ENCODE data around the gene ZCCHC10. TPM values are rescaled to one million over a fixed set of nuclear protein-coding genes. Genes with fewer than 3 reads are reported as not detected.
"Not testable (repeated sequence)": the region's sequence is repeated elsewhere in the genome, so short reads cannot be mapped to it uniquely, and the experiment has no call there.

ZCCHC10 gene
- total RNA-seq, 1 donor from 2014 or later, result 22.1 TPM

DNA sequence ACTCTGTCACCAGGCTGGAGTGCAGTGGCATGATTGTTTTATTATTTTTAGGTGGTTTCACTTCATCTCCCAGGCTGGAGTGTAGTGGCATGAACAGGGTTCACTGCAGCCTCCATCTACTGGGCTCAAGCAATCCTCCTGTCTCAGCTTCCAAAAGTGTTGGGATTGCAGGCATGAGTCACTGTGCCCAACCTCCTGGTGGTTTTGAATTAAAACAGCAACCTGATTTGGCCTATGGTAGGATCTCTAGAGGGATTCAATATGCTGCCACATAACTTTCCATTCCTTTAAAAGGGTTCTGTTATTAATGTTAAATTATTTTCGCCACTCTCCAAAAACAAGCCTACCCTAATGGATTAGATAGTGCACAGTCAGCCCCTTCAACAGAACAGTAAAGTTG, 15.6 kb upstream of the ZCCHC10 start:
- no peak for DNase-seq (ENCODE audit: low spot score)

DNA sequence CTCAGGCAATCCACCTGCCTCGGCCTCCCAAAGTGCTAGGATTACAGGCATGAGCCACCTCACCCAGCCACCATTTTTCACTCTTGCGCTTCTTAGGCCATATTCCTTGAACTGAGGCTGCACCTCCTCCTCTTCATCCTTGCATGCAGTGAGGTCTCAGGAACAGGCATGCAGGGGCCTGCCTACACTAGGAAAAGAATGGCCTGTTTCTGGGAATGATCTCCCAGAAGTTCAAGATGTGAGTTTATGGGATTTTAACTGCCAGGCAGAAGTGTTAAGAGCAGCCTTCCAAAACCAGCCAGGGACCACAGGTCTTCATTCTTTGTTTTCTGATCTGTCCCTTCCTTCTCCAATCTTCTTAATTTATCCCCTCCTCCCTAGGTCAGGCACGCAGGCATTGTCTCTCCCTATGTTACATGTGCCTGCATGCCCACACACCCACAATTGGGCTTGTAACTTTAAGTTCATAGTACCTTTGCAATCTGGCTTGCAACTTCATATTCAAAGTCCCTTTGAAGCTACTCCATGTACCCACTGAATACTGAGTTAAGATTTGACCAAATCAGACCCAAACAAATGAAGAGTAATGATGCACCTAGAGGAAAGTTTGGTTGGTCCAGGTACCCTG, 14.9 kb upstream of the ZCCHC10 start:
- no peak for DNase-seq (ENCODE audit: low spot score)

DNA sequence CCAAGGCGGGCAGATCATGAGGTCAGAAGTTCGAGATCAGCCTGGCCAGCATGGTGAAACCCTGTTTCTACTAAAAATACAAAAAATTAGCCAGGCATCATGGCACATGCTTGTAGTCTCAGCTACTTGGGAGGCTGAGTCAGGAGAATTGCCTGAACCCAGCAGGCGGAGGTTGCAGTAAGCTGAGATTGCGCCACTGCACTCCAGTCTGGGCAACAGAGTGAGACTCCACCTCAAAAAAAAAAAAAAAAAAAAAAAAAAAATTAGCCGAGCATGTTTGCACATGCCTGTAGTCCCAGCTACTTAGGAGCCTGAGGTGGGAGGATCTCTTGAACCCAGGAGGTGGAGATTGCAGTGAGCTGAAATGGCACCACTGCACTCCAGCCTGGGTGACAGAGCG, 10.3 kb upstream of the ZCCHC10 start:
- DNase-seq (ENCODE audit: low spot score), result not testable (repeated sequence)

DNA sequence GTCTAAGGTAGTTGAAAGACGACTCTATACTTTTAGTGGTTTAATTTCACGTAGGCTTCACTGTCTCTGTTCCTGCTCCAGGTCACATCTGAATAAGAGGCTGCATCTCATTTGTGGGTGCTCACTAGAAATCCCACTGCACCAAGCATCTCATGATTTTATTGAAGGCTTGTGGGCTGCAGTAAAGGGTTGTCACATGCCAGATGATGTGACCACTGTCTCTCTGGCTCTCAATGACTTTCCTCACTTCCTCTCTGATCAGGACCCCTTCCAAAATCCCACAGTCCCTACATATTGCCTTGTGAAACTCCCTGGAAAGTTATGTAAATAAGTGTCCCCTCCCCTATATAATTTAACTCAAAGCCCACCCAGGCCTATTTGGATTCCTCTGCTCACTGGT, 8.9 kb upstream of the ZCCHC10 start:
- DNase-seq (ENCODE audit: low spot score), result no peak

DNA sequence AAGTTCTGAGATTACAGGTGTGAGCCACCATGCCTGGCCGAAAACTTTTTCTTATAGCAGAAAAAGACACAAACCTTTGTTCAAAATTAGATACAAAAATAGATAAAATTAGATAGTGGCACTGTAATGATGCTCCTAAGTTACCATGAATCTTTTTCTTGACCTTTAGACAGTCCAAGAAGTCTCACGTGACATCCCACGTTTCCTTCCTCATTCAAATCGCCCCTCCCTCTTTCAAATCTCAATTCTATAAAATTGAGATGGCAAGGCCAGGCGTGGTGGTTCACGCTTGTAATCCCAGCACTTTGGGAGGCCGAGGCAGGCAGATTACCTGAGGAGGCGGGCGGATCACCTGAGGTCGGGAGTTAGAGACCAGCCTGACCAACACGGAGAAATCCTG, 7.7 kb upstream of the ZCCHC10 start:
- no peak for DNase-seq (ENCODE audit: low spot score)

DNA sequence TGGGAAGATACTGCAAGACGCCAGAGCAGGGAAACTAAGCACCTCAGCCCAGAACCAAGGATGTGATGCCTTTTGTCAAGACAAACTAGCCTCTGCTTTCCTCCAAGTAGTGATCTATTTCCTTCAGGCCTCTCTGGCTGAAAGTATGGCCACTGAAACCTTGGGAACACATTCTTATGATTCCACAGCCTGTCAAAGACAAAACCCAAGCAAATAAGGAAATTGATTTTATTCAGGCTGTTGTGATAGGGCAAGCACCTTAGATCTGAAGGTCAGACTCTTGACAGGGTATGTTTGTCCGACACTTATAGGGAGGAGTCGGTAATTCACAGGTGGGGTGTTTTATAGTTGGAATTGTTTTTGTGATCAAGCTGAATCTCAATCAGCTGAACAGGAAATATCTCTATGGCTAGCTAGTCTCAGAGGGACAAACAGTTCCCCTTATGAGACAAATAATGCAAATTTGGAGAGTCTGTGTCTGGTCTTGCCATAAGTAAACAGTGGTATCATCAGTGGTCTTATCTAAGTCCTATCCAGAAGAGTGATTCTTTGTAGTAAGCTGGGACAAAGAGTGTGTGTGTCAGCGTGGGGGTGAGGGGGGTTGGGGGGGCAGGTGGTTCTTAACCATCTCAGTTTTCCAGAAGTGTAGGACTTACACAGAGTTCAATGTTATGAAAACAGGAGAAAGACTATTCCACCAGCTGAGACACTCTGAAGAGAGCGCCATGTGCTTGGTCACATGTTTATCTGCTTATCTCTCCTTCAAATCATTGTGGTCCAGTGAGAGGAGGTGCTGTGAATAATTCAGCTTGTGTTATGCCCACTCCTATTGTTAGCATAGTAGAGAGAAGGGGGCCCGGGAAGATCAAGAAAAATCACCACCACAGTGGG, 6.7 kb upstream of the ZCCHC10 start:
- no peak for DNase-seq (ENCODE audit: low spot score)

DNA sequence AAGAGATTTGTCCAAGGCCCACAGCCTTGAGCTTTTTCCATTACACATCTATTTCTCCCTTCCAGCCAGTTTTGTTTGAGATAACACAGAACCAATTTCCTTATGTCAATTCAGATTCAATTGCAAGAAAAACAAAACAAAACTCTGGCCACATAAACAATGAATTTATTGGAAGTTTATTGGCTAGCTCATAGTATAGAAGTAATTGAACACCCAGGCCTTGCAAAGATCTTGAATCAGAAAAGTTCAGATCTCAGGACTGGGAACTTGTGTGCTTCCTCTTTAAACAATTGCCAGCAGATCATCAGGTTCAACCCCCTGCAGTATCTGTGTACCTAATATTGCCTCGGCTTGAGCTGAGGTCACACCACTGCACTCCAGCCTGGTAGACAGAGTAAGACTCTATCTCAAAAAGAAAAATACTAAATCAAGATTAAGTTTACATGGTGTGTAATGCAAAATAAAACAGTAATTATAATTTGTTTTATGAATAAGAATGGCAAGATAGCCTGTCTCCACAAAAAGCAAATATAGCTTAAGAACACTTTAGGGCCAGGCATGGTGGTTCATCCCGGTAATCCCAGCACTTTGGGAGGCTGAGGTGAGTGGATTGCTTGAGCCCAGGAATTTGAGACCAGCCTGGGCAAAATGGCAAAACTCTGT, 4.1 kb upstream of the ZCCHC10 start:
- no peak for DNase-seq (ENCODE audit: low spot score)

DNA sequence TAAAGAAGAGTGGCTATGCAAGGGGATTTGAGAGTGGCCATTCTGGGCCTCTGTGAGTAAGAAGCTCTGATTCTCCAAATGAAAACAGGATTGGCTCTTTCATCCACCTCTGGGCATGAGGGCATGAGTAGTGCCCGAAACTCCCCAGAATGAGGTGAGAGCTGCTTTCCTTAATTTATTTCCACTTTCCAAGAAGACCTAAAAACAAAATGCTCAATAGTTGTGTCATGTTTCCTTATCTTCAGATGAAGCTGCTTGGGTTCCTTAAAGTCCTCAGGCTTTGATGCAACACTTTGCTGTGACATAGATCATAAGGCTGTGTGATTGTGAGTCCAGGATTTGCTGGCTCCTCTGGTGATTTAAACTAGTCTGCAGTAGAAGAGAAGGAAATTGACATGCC, 3.1 kb upstream of the ZCCHC10 start:
- DNase-seq (ENCODE audit: low spot score), result no peak

DNA sequence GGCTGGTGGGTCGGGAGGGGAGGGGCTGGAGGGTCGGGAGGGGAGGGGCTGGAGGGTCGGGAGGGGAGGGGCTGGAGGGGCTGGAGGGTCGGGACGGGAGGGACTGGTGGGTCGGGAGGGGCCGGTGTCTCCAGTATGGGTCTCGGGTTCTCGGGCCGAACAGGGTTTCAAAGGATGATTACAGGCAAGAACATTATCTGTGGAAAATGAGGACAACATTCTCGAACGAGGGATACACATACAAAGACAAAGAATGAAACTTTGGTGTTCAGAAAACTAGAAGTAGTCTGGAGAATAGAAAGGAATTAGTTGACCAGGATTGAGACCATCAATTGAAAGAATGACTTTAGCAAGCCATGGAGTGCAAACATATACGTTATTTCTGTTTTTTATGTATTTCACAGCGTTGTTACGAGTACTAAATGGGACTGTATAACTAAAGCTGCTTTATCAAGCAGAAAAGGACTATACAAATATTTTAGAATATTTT, 360 bp upstream of the ZCCHC10 start:
- no peak for DNase-seq (ENCODE audit: low spot score)

DNA sequence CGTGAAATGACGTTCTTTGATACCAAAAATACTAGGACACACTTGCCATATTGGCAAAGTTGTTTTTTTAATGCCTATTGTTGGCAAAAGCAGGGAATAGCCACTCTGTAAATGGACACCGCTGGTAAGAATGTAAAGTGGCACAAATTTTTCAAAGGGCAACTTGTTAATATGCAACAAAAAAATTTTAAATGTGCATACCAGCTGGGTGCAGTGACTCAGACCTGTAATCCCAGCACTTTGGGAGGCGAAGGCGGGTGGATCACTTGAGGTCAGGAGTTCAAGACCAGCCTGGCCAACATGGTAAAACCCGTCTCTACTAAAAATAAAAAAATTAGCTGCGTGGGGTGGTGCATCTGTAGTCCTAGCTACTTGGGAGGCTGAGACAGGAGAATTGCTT, 6.9 kb downstream of the ZCCHC10 start:
- not testable (repeated sequence) for DNase-seq (ENCODE audit: low spot score)

DNA sequence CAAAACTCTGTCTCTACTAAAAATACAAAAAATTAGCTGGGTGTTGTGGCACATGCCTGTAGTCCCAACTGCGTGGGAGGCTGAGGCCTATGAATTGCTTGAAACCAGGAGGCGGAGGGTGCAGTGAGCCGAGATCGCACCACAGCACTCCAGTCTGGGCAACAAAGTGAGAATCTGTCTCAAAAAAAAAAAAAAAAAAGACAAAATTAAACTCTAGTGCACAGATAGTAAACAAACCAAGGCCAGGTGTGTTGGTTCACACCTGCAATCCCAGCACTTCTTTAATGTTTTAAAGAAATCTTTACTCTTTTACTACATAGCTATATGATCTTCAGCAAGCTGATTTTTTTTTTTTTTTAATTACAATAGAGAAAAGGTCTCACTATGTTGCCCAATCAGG, 8.4 kb downstream of the ZCCHC10 start:
- DNase-seq (ENCODE audit: low spot score), result no peak

DNA sequence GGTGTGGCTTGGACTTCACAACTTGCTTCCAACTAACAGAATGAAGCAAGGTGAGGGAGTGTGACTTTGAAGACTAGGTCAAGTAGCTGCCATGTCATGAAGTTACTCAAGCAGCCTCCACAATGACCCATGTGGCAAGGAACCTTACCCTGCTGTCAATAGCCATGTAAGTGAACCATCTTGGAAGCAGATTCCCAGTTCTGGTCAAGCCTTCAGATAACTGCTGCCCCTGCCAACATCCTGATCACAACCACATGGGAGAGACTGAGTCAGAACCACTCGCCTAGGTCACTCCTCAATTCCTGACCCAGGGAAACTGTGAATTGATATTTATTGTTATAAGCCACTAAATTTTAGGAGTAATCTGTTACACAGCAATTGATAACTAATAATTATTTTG, 10.9 kb downstream of the ZCCHC10 start:
- DNase-seq (ENCODE audit: low spot score), result no peak

DNA sequence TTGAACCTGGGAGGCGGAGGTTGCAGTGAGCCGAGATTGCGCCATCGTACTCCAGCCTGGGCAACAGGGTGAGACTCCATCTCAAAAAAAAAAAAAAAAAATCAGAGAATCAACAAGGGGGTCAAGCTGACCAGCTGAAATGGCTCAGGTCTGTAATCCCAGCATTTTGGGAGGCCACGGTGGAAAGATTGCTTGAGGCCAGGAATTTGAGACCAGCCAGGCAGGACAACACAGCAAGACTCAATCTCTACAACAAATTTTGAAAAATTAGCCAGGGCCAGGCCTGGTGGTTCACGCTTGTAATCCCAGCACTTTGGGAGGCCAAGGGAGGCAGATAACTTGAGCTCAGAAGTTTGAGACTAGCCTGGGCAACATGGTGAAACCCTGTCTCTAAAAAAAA, 17.9 kb downstream of the ZCCHC10 start:
- DNase-seq (ENCODE audit: low spot score), result not testable (repeated sequence)

DNA sequence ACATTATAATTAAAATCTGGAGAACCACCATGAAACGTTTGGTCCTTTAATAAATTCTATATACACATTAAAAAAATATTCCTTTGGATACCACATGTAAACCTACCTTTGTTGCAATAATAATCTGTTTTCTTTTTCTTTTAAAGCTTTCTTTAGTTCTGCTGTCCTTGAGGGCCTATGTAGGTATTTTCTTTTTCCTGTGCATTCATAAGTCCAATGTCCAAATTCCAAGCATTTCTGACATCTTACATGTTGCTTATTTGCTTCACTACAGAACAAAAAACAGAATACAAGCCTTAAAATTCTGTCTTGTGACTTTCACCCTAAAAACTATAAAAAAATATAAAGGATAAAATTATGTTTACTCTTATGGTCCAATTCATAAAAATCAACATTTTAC, 19.7 kb downstream of the ZCCHC10 start:
- no peak for DNase-seq (ENCODE audit: low spot score)

DNA sequence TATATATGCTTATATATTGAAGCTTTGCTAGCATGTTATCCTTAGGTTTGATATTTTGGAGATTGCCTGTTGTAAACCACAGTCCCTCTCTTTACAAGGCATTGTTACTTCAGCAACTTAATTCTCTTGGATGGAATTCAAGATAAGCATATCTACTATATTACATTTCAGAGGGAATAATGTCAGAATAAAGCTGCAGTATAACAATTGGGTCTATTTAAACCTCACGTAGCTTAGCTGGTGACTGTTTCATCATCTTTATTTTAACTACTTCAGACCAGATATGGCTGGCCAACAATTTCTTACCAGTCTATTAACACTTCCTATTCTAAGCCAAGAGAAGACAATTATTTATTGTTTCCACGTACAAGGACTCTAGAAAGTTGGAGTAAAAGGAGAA, 27.1 kb downstream of the ZCCHC10 start:
- DNase-seq (ENCODE audit: low spot score), result no peak

DNA sequence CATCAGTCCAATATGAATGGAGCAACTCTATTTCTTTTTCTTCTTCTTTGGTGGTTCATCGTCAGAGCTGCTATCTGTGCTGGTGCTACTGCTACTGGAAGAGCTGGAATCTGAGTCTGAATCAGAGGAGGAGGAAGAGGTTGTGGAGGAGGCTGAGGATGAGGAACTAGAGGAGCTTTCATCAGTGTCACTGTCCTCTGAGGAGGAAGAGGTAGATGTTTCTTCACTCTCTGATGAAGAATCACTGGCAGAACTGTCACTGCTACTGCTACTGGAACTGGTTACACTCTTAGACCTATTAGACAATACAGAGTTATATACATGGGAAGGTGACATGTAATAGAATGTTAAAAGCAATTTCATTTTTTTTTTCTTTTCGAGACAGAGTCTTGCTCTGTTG, 27.8 kb downstream of the ZCCHC10 start:
- DNase-seq (ENCODE audit: low spot score), result no peak

DNA sequence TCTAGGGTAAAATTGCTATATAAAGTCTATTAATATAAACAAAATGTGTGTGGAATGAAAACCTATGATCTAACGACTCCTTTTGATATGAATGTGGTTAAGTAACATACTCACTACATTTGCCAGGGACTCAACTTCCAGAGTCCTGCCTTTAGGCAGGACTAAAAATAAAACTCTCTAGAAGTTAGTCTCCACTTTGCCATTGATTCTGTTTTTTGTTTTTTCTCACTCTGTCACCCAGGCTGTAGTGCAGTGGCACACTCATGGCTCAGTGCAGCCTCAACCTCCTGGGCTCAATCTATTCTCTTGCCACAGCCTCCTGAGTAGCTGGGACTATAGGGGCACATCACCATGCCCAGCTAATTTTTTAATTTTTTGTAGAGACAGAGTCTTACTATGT, 30.0 kb downstream of the ZCCHC10 start:
- DNase-seq (ENCODE audit: low spot score), result no peak

DNA sequence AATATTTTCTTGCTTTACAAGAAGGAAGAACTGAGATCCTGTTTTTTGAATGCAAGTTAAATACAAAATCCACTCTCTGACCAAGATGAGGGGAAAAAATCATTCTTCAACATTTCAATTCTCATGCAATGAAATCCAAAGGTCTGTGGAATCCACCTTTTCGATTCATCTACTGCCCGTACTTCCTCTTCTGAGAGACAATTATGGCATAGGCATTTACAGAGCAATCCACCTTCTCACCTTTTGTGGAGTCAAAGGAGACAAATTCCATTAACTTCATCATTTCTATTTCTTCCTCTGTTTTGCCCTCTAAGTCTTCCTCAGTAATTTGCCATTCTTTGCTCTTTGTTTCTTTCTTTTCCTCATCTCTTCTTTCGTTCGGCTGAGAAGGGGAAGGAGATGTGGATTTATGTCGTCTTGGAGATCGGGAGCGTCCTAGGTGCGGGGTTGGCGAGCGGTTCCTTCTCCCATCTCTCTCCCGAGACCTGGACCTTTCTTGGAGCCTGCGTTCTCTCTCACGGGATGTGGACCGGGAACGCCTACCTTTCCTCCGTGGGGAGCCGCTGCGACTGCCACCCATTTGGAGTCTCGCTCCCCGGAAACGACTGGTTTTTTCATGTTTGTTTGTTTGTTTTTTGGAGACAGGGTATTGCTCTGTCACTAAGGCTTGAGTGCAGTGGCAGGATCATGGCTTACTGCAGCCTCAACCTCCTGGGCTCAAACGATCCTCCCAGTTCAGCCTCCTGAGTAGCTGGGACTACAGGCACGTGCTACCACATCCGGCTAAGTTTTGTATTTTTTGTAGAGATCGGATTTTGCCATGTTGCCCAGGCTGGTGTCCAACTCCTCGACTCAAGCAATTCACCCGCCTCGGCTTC, 38.6 kb downstream of the ZCCHC10 start:
- DNase-seq (ENCODE audit: low spot score), result no peak

DNA sequence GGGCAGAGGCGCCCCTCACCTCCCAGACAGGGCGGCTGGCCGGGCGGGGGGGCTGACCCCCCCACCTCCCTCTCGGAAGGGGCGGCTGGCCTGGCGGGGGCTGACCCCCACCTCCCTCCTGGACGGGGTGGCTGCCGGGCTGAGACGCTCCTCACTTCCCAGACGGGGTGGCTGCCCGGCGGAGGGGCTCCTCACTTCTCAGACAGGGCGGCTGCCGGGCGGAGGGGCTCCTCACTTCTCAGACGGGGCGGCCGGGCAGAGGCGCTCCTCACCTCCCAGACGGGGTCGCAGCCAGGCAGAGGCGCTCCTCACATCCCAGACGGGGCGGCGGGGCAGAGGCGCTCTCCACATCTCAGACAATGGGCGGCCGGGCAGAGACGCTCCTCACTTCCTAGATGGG, 43.4 kb downstream of the ZCCHC10 start:
- DNase-seq (ENCODE audit: low spot score), result not testable (repeated sequence)

DNA sequence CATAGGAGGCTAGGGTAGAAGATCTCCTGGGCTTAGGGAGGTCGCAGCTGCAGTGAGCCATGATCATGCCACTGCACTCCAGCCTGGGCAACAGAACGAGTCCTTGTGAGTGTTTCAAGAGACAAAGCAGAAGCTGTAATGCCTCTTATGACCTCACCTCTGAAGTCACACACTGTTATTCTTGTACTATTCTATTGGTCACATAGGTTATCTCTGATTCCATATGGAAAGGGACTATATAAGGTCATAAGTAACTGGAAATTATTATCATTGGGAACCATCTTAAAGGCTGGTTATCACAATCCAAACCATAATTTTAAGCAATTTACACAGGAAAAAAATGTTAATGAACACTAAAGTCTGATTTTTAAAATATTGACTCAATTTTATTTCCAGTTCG, 45.1 kb downstream of the ZCCHC10 start:
- no peak for DNase-seq (ENCODE audit: low spot score)

DNA sequence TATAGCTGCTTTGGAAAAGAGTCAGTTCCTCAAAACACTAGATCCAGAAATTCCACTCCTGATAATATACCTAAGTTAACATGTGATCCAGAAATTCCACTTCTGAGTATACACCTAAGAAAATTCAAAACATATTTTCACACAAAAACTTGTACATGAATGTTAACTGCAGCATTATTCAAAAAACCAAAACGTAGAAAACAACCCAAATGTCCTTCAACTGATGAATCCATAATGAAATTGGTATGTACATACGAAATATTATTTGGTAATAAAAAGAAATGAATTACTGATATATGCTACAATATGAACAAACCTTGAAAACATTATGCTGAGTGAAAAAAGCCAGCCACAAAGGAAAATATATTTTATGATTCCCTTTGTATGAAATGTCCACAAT, 46.4 kb downstream of the ZCCHC10 start:
- DNase-seq (ENCODE audit: low spot score), result no peak

All from ureter (tissue), 1 donor.